GM18520 (cell line): ENCODE data around the gene SLC30A9.
A peak's percentile ranks its signal among the peaks of the same experiment; 100 is the strongest.

Experiments
- ATAC-seq: cut with Tn5 transposase; IDR thresholded peaks from one replicate; pipeline ENCODE4 v1.9.1; 2021; ENCODE audit not compliant: unreplicated experiment

SLC30A9 gene

GRCh38 chr4:41990365-41991111 lies at the start of gene SLC30A9:
TSS of gene SLC30A9 (plus strand) at chr4:41990530. CDS start at chr4:41990652, 122 bp downstream.
- ATAC-seq = peak; percentile 96

DNA sequence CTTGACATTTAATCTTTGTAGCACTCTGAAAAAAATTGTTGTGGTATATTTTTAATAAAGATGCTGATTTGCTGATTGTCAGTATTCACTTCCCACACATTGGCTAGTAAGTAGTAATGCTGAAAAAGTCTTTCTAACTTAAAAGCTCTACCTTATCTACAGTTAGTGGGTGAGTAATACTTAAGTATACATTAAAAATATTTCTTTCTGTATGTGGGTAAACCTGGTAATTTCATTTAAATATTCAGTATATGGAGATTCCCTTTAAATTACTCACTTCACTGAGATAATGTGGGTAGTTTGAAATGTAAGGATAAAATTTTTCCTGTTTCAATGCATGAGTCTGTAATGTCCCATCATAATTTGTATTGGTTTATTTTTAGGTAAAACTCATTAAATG lies 49.5 kb upstream of the SLC30A9 start:
- no peak for ATAC-seq

DNA sequence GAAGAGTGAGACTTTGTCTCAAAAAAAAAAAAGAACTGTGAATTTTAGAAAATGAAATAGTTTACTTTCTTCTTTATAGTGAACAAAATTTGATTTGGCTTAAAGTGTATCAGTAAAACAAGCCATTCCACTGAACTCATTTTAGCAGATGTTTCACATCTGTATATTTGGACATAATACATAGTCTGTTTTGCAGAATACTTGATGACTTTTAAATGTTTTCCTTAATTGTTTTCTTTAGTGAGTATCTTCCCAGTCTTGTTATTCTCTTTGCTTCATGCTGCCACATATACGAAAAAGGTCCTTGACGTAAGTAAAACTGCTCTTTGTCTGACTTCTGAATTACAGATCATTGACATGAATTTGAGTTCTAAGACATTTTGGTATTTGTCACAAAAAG lies 46.8 kb upstream of the SLC30A9 start:
- ATAC-seq = no peak

DNA sequence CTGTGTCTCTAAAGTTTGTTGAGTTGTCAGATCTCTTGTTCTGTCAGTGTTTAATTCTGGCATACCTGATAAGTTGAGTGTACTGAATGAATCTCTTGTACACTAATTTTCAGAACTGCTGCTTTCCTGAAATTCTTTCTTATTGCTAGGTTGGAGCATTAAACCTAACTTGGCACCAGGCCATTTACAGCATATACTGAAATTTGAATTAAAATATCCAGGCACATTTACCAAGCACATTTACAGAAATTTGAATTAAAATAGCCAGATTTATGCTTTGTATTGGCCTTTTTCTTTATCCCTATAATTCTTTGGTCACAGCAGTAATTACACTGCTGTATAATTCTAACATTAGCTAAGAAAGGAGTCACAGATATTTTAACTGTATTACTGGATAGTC lies 46.2 kb upstream of the SLC30A9 start:
- ATAC-seq = no peak

- ATAC-seq = no peak
Measured at GRCh38 chr4:41949531-41949930, 40.8 kb upstream of the SLC30A9 start.

GRCh38 chr4:41957634-41958033 lies 32.7 kb upstream of the SLC30A9 start:
- no peak for ATAC-seq

GRCh38 chr4:41963105-41963504 lies 27.2 kb upstream of the SLC30A9 start:
- no peak for ATAC-seq

DNA sequence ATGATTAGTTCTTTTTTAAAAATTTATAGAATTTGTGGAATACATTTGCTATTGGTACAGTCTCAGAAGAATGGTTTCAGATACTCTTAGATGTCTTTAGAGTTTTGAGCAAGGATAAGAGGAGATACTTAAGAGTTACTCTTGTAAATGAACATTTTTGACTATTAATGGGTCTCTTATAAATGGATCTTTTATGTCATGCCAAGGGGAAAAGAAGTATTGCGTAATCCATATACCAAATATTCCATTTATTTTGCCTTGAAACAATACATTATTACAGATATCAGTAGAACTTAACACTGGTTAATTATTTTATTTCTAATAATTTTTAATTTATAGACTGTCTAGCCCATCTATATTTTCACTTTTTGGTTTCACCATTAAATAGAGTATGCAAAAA lies 25.9 kb upstream of the SLC30A9 start:
- ATAC-seq = no peak

DNA sequence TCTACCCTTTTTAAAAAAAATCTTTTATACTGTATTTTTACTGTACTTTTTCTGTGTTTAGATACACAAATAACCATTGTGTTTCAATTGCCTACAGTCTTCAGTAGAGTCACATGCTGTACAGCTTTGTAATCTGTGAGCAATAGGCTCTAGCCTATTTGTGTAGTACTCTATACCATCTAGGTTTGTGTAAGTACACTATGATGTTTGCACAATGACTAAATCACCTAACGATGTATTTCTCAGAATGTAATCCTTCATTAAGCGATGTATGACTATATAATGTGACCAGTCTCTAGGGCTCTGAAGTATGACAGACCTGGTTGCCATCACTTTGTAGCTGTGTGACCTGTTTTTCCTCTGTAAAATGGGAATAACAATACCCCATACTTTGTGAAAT lies 22.9 kb upstream of the SLC30A9 start:
- ATAC-seq = no peak

DNA sequence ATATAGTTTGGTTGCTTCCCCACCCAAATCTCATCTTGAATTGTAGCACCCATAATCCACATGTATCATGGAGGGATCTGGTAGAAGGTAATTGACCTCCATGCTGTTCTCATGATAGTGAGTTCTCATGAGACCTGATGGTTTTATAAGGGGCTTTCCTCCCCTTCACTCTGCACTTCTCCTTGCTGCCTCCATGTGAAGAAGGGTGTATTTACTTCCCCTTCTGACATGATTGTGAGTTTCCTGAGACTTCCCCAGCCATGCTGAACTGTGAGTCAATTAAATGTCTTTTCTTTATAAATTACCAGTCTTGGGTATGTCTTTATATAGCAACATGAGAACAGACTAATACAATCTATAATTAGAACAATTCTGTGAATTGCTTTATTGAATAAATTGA lies 20.7 kb upstream of the SLC30A9 start:
- no peak for ATAC-seq

DNA sequence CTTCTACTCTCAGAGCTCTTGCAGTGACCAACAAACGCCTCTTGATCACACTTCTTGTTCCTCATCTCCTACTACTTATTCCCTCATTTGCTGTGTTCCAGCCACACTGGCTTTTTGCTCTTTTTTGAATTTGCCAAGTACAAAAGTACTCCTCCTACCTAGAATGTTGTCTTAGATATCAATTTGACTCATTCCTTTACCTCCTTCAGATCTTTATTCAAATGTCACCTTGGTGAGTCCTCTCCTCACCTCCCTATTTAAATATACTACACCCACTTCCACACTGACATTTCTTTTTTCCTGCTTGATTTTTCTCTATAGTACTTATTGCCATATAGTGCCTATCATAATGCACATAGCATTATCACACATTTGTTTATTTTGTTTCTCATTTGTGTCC lies 15.0 kb upstream of the SLC30A9 start:
- ATAC-seq = no peak

GRCh38 chr4:41976775-41977516 lies 13.4 kb upstream of the SLC30A9 start:
- no peak for ATAC-seq

- no peak for ATAC-seq
Measured at GRCh38 chr4:41977709-41978108, 12.6 kb upstream of the SLC30A9 start.

DNA sequence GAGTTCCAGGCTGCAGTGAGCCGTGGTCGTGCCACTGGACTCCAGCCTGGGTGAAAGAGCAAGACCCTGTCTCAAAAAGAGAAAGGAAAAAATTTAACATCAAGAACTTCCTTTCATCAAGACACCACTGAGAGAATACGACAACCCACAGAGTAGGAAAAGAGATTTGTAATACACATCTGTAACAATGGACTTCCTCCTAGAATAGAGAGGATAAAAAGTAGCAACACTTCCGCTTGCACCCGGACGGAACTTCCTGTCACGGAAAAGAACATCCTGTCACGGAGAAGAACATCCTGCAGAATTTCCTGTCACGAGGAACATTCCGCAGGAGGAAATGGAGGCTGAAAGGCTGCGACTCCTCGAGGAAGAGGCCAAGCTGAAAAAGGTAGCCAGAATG lies 8.9 kb upstream of the SLC30A9 start, which contains the start of gene DCAF4L1:
DCAF4L1 (plus strand) TSS at position 301 of the 400 bp plus-strand sequence; CDS start at position 338, 37 bp downstream.
- ATAC-seq = no peak

DNA sequence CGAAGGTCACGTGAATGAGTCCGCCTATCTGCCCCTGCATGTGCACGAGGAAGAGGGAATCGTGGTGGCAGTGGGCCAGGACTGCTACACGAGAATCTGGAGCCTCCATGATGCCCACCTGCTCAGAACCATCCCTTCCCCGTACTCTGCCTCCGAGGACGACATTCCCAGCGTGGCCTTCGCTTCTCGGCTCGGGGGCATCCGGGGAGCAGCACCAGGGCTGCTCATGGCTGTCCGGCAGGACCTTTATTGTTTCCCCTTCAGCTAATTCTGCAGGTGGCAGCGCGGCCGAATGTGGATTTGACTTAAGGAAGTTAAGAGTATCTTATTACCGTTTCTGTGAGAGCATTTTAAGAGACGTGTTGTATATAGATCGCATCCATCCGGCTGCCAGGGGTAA lies 7.6 kb upstream of the SLC30A9 start:
- no peak for ATAC-seq

- ATAC-seq = no peak
Measured at GRCh38 chr4:41985151-41985550, 5.2 kb upstream of the SLC30A9 start.

DNA sequence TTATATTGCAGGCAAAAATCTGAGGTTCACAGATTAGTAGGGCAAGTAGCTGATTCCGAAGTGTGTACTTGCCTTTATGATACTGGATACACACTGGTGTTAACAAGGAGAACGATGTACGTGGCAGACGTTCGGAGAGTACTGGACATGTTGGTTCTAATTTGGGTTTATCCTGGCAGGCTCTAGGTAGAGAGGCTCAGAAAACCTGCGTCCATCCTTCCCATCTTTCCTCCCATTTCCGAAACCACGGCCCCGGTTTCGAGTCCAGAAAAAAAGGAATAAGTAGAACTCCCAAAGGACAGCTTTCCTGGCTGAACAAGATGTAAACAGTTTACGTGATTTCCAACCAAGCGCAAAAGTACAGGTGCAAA lies 351 bp upstream of the SLC30A9 start:
- ATAC-seq = no peak

- no peak for ATAC-seq
Measured at GRCh38 chr4:41991916-41992767, 1.8 kb downstream of the SLC30A9 start.

DNA sequence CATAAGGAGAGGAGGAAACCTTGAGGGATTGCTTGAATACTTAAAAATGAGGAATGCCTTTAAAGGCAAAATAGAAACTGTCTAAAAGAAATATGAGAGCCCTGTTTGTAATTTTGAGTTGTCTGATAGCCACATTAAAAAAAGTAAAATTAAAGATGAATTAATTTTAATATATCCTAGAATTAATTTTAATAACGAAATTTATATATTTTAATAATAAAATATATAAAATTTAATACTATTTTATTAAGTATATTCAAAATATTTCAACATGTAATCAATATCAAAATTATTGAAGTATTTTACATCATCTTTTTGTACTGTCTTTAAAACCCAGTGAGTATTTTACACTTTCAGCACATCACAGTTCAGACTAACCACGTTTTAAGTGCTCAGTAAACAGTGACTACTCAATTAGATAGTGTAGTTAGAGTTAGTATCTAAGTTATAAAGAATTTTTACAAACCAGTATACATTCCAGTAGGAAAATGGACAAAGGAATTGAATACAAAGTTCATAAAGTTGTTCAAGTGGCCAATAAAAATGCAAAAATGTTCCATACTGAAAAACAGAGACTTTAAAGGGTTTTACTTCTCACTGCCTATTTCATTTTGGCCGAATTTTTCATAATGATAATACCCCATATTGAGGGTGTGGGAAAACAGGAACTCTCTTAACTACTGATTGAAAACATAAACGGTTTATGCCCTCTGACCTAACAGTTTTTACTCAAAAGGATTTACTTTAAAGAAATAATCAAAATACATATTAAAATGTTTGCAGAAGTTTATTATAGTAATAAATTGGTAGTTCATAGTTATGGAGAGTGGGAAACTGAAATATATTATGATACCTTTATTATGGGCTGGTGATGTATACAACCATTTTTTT lies 2.9 kb downstream of the SLC30A9 start:
- ATAC-seq = no peak

DNA sequence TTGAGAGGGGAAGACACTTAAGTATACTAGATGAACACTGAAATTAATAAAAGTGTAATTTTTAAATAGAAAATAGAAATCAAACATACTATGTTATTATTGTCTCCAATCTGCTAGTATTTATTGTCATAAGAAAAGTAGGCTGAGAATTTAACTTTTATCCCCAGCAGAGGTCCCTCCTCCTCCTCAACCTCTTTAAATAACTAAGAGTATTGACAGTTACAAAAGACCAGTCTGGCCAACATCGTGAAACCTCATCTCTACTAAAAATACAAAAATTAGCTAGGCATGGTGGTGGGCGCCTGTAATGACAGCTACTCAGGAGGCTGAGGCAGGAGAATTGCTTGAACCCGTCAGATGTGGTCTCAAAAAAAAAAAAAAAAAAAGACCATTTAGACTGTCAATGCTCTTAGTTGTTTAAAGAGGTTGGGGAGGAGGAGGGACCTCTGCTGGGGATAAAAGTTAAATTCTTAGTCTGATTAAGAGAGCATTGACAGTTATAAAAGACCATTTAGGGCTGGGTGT lies 4.2 kb downstream of the SLC30A9 start:
- no peak for ATAC-seq
